ENCODE measurements around the gene HNRNPA3.

DNA sequence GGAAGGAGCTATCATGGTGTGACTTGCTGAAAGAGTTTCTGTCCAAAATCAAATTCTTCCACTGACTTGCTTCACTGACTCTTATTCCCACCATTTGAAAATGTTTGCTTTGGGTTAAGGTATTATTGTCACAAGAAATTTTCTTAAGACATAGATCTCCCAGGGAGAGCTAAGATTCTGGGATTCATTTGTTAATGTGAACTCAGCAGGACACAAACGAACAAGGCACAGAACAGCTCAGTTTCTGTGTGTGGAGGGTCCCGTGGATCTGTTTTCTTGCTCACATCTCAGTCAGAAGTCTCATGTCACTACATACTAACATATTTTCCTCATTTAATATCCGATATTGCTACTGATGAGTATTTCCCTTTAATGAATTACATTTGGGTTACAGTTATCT is 8.2 kb upstream of the HNRNPA3 start:
- TF ChIP-seq, protein P1, sequence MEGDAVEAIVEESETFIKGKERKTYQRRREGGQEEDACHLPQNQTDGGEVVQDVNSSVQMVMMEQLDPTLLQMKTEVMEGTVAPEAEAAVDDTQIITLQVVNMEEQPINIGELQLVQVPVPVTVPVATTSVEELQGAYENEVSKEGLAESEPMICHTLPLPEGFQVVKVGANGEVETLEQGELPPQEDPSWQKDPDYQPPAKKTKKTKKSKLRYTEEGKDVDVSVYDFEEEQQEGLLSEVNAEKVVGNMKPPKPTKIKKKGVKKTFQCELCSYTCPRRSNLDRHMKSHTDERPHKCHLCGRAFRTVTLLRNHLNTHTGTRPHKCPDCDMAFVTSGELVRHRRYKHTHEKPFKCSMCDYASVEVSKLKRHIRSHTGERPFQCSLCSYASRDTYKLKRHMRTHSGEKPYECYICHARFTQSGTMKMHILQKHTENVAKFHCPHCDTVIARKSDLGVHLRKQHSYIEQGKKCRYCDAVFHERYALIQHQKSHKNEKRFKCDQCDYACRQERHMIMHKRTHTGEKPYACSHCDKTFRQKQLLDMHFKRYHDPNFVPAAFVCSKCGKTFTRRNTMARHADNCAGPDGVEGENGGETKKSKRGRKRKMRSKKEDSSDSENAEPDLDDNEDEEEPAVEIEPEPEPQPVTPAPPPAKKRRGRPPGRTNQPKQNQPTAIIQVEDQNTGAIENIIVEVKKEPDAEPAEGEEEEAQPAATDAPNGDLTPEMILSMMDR (conservative IDR thresholded peaks at IDR 0.05; ENCODE audit: low read length): no peak
- no peak for TF ChIP-seq EZH2phosphoT487 (IDR thresholded peaks at IDR 0.05; ENCODE audit: borderline replicate concordance)
